GM12873 (cell line): ENCODE data around the gene SLC12A6.

Experiments
- TF ChIP-seq, protein P1 (sequence below): IDR thresholded peaks from 2 replicates; pipeline ENCODE4 v1.5.1; 2012; ENCODE audit warnings: low read depth, mild to moderate bottlenecking, moderate library complexity, low read length, control low read depth; ENCODE audit not compliant: insufficient read depth; ENCODE audit errors: missing control alignments

Gene SLC12A6

DNA sequence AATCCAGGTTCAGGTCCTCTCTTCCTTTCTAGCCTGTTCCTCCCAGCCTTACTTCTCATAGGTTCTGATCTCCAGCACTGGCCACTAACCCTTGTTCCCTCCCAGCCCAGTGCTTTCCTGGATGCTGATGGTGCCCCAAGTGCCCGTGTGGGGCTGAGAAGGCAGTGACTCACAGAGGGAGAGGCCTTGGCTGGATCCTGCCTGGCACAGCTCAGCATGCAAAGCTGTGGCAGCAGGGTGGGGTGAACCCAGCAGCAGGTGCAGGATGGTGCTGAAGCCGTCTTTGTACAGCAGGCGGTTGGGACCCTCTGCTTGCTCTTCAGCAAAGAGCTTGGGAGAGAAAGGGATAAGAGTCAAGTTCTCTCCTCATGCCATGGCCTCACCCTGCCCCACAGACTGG lies 21.8 kb upstream of the SLC12A6 start:
- TF ChIP-seq, protein P1, sequence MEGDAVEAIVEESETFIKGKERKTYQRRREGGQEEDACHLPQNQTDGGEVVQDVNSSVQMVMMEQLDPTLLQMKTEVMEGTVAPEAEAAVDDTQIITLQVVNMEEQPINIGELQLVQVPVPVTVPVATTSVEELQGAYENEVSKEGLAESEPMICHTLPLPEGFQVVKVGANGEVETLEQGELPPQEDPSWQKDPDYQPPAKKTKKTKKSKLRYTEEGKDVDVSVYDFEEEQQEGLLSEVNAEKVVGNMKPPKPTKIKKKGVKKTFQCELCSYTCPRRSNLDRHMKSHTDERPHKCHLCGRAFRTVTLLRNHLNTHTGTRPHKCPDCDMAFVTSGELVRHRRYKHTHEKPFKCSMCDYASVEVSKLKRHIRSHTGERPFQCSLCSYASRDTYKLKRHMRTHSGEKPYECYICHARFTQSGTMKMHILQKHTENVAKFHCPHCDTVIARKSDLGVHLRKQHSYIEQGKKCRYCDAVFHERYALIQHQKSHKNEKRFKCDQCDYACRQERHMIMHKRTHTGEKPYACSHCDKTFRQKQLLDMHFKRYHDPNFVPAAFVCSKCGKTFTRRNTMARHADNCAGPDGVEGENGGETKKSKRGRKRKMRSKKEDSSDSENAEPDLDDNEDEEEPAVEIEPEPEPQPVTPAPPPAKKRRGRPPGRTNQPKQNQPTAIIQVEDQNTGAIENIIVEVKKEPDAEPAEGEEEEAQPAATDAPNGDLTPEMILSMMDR = no peak

DNA sequence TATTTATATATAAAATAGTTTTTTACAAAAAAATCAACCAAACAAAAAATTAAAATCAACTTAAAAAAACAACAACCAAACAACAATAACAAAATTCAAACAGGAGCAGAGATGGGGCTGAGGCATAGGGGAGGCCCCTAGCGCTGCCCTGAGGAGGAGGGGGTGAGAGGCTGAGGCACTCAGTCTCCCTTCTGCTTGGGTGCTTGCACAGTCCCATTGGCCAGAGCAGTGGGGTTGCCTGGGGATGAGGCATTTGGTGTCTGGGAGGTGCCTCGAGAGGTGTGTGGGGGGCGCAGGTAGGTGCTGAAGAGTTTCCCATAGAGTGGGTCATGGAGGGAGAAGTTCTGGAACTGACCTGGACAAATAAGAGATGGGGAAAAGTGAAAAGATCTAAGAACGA lies 21.4 kb upstream of the SLC12A6 start:
- TF ChIP-seq, protein P1 = no peak

DNA sequence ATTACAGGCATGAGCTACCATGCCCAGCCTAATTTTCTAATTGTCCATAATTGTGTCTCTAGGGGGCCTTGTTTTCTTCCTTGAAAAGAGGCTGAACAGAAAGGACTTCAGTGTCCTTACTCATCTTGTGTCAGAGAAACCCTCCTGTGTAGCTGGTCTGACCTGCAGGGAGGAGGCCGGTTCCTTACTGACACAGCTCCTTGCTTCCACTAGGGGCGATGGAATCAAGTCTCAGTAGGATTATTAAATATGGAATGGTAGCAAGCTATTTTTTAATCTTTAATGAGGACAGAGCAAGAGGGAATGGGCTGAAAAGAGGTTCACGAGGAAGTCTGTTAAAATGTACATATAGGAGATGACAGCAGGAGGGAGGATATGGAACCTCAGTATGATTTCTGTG lies 20.8 kb upstream of the SLC12A6 start:
- TF ChIP-seq, protein P1 = no peak

DNA sequence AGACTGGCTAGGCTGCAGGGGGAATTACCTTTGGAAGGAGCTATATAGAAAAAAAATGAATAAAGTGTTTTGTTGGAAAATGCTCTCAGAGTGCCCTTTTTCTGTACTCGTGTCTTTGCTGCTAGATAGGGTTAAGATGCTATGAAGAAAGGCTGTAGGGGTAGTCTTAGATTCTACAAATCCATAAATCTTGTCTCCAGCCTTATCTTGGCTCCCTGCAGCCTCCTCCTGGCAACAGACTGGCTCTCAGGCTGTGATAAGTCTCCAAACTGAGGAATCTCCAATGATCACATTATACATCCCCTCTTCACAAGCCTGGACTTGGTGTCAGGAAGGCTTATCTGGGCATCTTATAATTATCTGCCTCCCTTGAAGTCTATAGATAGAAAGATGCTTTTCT lies 20.1 kb upstream of the SLC12A6 start:
- TF ChIP-seq, protein P1 = no peak

DNA sequence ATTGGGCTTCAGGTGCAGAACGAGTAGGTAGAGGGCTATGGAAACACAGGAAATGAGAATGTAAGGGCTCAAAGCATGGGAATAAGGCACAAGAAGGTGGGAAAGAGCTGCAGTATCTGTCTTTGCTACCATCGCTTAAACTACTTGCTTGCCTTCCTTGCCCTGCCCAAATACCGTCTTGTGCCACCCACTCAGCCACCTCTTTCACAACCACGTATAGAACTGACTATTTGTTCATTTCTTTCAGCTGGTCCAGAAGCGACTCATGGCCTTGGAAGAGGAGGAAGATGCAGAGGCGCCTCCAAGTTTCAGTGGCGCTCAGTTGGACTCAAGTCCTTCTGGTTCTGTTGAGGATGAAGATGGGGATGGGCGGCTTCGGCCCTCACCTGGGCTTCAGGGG lies 17.7 kb upstream of the SLC12A6 start:
- TF ChIP-seq, protein P1 = no peak

DNA sequence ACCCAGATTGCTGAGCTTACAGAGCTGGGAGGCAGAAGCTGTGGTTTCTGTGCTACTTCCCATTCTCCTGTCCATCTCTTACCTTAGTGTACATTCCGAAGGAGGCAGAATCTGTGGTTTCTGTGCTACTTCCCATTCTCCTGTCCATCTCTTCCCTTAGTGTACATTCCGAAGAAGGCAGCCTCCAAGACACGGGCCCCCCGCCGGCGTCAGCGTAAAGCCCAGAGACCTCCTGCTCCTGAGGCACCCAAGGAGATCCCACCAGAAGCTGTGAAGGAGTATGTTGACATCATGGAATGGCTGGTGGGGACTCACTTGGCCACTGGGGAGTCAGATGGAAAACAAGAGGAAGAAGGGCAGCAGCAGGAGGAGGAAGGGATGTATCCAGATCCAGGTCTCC lies 16.7 kb upstream of the SLC12A6 start:
- TF ChIP-seq, protein P1 = no peak

DNA sequence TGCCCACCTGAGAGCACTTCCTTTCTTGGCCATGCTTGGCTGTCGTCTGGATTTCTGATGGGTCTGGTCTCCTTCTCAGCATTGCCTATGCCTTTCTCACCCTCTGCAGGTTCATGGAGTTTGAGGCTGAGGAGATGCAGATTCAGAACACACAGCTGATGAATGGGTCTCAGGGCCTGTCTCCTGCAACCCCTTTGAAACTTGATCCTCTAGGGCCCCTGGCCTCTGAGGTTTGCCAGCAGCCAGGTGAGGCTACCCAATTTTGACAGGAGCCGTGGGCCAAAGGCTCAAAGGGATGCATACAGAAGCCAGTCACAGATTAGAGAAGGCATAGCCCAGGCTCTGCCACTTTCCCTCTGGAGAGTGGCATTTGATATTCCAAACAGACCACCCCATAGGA lies 16.0 kb upstream of the SLC12A6 start:
- TF ChIP-seq, protein P1 = no peak

DNA sequence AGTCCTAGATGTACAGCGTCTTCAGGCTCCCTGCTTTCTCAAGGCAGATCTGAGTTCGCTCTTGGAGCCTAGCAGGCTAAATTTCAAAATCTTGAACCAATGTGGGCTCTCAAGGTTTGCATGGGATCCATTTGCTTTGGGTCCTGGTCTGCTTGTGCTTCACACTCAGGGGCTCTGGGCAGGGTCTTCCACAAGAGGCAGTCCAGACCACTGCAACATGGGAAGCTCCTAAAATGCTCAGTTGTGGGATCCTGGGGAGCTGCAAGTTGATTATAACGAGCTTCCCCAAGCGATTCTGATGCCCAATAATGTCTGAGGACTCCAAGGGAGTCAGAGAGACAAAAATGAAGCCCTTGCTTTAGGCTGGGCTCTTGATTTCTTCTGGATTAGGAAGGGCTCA lies 12.2 kb upstream of the SLC12A6 start:
- TF ChIP-seq, protein P1 = no peak
